ENCODE measurements around the gene HES3. TPM values are rescaled to one million over a fixed set of nuclear protein-coding genes. Genes with fewer than 3 reads are reported as not detected.

The HES3 gene
- not detected for total RNA-seq

GRCh38 chr1:6243993-6244392, at the start of gene HES3:
TSS of gene HES3 (plus strand) at chr1:6244179. CDS start at chr1:6244366, 187 bp downstream.
- DNase-seq, result no peak

GRCh38 chr1:6197746-6198427, 46.1 kb upstream of the HES3 start:
- DNase-seq, result no peak

- DNase-seq, result no peak
These were observed 45.2 kb upstream of the HES3 start for GRCh38 chr1:6198646-6199297.

- DNase-seq, result peak; percentile 99
These were observed 44.4 kb upstream of the HES3 start, which contains the start of gene RPL22 for GRCh38 chr1:6199298-6200187. TSS of gene RPL22 (minus strand) at chr1:6199595. CDS start at chr1:6199573, 22 bp downstream.

- no peak for DNase-seq
These were observed 43.7 kb upstream of the HES3 start for GRCh38 chr1:6200188-6200809.

- no peak for DNase-seq
These were observed 41.7 kb upstream of the HES3 start for GRCh38 chr1:6202256-6202655.

GRCh38 chr1:6205849-6206519, 38.0 kb upstream of the HES3 start, which contains the start of gene RNF207:
TSS of gene RNF207 (plus strand) at chr1:6206119. CDS start at chr1:6206536, 417 bp downstream.
- peak; percentile 26 for DNase-seq

- no peak for DNase-seq
These were observed 37.5 kb upstream of the HES3 start for GRCh38 chr1:6206520-6206855.

- no peak for DNase-seq
These were observed 36.7 kb upstream of the HES3 start for GRCh38 chr1:6207075-6207885.

- DNase-seq, result no peak
These were observed 36.1 kb upstream of the HES3 start for GRCh38 chr1:6207921-6208320.

GRCh38 chr1:6208723-6209660, 35.0 kb upstream of the HES3 start:
- DNase-seq, result peak; percentile 10

GRCh38 chr1:6209661-6210580, 34.1 kb upstream of the HES3 start:
- no peak for DNase-seq

GRCh38 chr1:6210591-6211355, 33.2 kb upstream of the HES3 start:
- DNase-seq, result no peak

- DNase-seq, result no peak
These were observed 32.2 kb upstream of the HES3 start for GRCh38 chr1:6211731-6212130.

GRCh38 chr1:6212193-6212959, 31.6 kb upstream of the HES3 start:
- no peak for DNase-seq

- no peak for DNase-seq
These were observed 25.4 kb upstream of the HES3 start for GRCh38 chr1:6218375-6219164.
